CD4-positive, alpha-beta T cell treated with Interferon alpha-2 for 1 hour (primary cell): Measurements from ENCODE around the gene CCNB1IP1.
"Not testable (repeated sequence)": the region's sequence is repeated elsewhere in the genome, so short reads cannot be mapped to it uniquely, and the experiment has no call there.

ENCODE experiments used
- DNase-seq, 2 donors: peaks; one replicate each; pipeline ENCODE4 v3.0.0-alpha.2; 2020 to 2022

The CCNB1IP1 gene

GRCh38 chr14:20332788-20333493 is at the start of gene CCNB1IP1:
Gene CCNB1IP1 (minus strand): TSS chr14:20333279. CDS start chr14:20316523, 16,756 bp downstream.
- peak; percentile 57 to 84 for DNase-seq

- DNase-seq: no peak
Measured at GRCh38 chr14:20382526-20382925, 49.4 kb upstream of the CCNB1IP1 start.

- no peak for DNase-seq
Measured at GRCh38 chr14:20381341-20381740, 48.3 kb upstream of the CCNB1IP1 start.

- DNase-seq: no peak
Measured at GRCh38 chr14:20380681-20381080, 47.6 kb upstream of the CCNB1IP1 start.

- DNase-seq: no peak
Measured at GRCh38 chr14:20379743-20380142, 46.7 kb upstream of the CCNB1IP1 start.

- no peak for DNase-seq
Measured at GRCh38 chr14:20377171-20377570, 44.1 kb upstream of the CCNB1IP1 start.

- no peak for DNase-seq
Measured at GRCh38 chr14:20376071-20376588, 43.1 kb upstream of the CCNB1IP1 start.

GRCh38 chr14:20375471-20375870 is 42.4 kb upstream of the CCNB1IP1 start:
- no peak for DNase-seq

GRCh38 chr14:20372796-20373195 is 39.7 kb upstream of the CCNB1IP1 start:
- DNase-seq: no peak

- DNase-seq: no peak
Measured at GRCh38 chr14:20365928-20366327, 32.8 kb upstream of the CCNB1IP1 start.

GRCh38 chr14:20358474-20358873 is 25.4 kb upstream of the CCNB1IP1 start:
- DNase-seq: not testable (repeated sequence)

GRCh38 chr14:20356422-20356821 is 23.3 kb upstream of the CCNB1IP1 start:
- DNase-seq: no peak

- no peak for DNase-seq
Measured at GRCh38 chr14:20350860-20351259, 17.8 kb upstream of the CCNB1IP1 start.

GRCh38 chr14:20350282-20350681 is 17.2 kb upstream of the CCNB1IP1 start:
- DNase-seq: no peak

GRCh38 chr14:20347747-20348146 is 14.7 kb upstream of the CCNB1IP1 start:
- no peak for DNase-seq

GRCh38 chr14:20346713-20347112 is 13.6 kb upstream of the CCNB1IP1 start:
- DNase-seq: no peak

GRCh38 chr14:20345366-20345765 is 12.3 kb upstream of the CCNB1IP1 start:
- DNase-seq: no peak

GRCh38 chr14:20343862-20344220 is 10.8 kb upstream of the CCNB1IP1 start:
- DNase-seq: no peak

GRCh38 chr14:20343092-20343861 is 10.2 kb upstream of the CCNB1IP1 start, which contains the start of gene PARP2:
Gene PARP2 (plus strand): TSS chr14:20343635. CDS start chr14:20343642, 7 bp downstream.
- peak; percentile 94 to 97 for DNase-seq

GRCh38 chr14:20341646-20342045 is 8.6 kb upstream of the CCNB1IP1 start:
- DNase-seq: no peak

GRCh38 chr14:20341032-20341431 is 8.0 kb upstream of the CCNB1IP1 start:
- peak in 1 of 2 donors; percentile 22 for DNase-seq

GRCh38 chr14:20334017-20334416 is 938 bp upstream of the CCNB1IP1 start:
- no peak for DNase-seq

GRCh38 chr14:20333494-20333841 is 389 bp upstream of the CCNB1IP1 start:
- DNase-seq: no peak

- DNase-seq: no peak
Measured at GRCh38 chr14:20332431-20332787, 670 bp downstream of the CCNB1IP1 start.
